ENCODE data around the gene USO1.
"Not testable (repeated sequence)": the region's sequence is repeated elsewhere in the genome, so short reads cannot be mapped to it uniquely, and the experiment has no call there.

USO1 gene

DNA sequence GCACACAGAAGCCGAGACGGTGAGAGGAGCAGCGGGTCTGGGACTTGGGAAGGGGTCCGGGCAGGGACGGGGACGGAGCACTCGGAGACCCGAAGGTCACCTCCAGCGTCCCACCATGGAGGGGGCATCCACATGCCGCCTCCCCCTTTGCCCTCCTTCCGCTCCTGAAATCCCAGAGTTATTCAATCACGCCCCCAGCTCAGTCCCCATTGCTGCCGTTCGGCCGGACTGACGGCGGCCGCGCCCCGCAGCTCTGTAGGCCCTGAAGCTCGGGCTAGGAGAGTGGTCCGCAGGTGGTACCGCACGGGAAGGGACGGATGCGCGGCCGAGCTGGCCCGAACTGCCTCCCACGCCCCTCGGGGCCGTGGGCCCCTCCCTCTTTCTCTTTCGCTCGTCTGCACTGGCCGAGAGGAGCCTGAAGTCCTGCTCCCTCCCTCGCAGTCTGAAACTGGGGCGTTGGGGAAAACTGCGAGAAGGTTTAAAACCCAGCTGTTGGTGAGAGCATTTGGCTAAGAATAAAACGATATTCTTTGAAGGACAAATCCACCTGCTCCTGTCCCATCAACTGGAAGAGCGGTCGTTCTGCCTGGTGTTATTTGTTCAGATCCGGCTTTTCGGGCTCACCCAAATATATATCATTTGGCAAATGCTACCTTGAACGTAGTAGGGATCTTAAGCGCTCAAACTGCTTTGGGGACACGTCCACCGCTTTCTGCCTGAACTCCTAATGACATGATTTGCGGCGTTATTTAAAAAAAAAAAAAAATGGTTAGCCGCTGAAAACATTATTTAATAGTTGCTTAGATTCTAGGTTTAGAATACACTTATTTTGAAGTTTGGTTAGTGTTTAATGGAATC lies 719 bp downstream of the USO1 start:
- TF ChIP-seq, protein P1, sequence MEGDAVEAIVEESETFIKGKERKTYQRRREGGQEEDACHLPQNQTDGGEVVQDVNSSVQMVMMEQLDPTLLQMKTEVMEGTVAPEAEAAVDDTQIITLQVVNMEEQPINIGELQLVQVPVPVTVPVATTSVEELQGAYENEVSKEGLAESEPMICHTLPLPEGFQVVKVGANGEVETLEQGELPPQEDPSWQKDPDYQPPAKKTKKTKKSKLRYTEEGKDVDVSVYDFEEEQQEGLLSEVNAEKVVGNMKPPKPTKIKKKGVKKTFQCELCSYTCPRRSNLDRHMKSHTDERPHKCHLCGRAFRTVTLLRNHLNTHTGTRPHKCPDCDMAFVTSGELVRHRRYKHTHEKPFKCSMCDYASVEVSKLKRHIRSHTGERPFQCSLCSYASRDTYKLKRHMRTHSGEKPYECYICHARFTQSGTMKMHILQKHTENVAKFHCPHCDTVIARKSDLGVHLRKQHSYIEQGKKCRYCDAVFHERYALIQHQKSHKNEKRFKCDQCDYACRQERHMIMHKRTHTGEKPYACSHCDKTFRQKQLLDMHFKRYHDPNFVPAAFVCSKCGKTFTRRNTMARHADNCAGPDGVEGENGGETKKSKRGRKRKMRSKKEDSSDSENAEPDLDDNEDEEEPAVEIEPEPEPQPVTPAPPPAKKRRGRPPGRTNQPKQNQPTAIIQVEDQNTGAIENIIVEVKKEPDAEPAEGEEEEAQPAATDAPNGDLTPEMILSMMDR (IDR thresholded peaks at IDR 0.05; ENCODE audit: low read length, missing control alignments) = no peak
- peak; percentile 74 for DNase-seq (ENCODE audit: low read depth)
- peak overlapping the region; percentile 97 for H3K4me3 ChIP-seq (replicated peaks; ENCODE audit: low read depth, low read length)

DNA sequence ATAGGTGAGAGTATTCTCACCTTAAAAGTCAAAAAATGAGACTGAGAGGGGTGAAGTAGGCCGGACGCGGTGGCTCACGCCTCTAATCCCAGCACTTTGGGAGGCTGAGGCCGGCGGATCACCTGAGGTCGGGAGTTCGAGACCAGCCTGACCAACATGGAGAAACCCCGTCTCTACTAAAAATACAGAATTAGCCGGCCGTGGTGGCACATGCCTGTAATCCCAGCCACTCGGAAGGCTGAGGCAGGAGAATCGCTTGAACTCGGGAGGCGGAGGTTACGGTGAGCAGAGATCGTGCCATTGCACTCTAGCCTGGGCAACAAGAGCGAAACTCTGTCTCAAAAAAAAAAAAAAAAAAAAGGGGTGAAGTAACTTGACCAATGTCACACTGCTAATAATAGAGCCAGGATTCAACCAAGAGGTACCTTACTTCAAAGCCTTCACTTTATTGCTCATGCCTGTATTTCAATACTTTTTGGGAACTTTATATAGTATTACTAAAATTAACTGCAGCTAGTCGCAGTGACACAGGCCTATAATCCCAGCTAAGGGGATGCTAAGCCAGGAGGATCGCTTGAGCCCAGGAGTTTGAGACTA lies 1.7 kb downstream of the USO1 start:
- peak overlapping the region; percentile 97 for H3K4me3 ChIP-seq (replicated peaks; ENCODE audit: low read depth, low read length)

DNA sequence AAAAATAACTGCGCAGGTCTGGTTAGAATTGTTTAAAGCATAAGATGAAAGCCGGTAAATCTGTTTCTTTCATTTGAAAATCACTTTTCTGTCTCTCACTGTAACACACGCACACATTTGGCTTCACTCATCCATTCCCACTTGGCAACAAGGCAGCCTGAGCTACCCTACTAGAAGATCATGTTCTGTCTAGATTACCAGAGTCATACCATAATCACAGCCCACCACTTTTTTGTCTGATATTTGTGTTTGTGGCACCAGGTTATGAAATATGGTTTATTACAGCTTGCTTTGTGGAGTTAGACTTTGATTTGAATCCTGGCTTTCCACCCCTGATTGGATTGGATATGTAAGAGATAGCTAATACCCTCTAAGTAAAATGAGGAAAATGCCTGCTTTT lies 2.2 kb downstream of the USO1 start:
- no peak for DNase-seq (ENCODE audit: low read depth)
- TF ChIP-seq, protein P1 (IDR thresholded peaks at IDR 0.05; ENCODE audit: low read length, missing control alignments) = no peak
- H3K4me3 ChIP-seq (replicated peaks; ENCODE audit: low read depth, low read length) = peak overlapping the region; percentile 97

More for the DNA sequence above, 1.7 kb downstream of the USO1 start:
- DNase-seq (ENCODE audit: low read depth) = not testable (repeated sequence)

DNA sequence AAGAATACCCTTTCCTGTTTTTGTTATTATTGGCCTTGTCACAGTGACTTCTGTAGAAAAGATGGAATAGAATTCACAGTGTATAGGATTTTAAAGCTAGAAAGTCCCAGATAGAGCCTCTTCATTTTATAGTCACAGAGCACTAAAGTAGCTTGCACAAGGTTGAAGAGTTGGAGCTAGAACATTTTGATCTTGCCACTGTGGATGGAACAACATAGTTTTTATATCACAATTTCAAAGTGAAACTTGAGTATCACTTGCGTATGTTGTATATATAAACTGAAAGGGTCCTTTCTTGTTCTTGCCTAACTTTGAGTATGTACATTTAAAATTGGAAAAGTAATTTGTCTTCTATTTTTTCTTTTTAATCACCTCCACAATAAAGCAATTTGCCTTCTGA lies 2.7 kb downstream of the USO1 start:
- TF ChIP-seq, protein P1 (IDR thresholded peaks at IDR 0.05; ENCODE audit: low read length, missing control alignments) = no peak
- DNase-seq (ENCODE audit: low read depth) = no peak
- peak overlapping the region; percentile 97 for H3K4me3 ChIP-seq (replicated peaks; ENCODE audit: low read depth, low read length)

DNA sequence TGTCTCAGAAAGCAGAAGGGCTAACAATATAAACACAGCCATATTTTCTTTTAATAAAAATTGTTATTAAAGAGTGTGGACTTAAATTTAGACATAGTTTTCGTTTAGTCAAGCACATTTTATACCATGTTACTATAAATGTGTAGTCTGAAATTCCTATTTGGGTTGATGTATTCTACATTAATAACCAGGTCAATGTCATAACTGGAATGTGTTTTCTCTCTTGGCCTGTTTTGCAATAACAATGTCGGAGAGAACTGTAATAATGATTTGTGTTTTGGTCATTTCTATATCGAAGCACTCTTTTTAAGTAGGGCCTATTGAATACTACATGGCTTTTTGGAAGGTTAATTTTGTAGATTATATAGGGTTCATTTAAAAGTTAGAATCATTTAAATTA lies 5.5 kb downstream of the USO1 start:
- DNase-seq (ENCODE audit: low read depth) = no peak
- TF ChIP-seq, protein P1 (IDR thresholded peaks at IDR 0.05; ENCODE audit: low read length, missing control alignments) = no peak
- H3K4me3 ChIP-seq (replicated peaks; ENCODE audit: low read depth, low read length) = peak overlapping the region; percentile 15

DNA sequence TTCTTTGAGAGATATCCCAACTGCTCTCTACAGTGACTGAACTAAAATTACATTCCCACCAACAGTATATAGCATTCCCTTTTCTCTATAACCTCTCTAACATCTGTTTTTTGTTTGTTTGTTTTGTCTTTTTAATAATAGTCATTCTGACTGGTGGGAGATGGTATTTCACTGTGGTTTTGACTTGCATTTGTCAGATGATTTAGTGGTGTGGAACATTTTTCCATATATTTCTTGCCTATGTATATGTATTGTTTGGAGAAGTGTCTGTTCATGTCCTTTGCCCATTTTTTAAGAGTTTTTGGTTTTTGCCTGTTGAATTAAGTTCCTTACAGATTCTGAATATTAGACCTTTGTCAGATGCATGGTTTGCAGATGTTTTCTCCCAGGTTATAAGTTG lies 9.0 kb downstream of the USO1 start:
- TF ChIP-seq, protein P1 (IDR thresholded peaks at IDR 0.05; ENCODE audit: low read length, missing control alignments) = no peak
- no peak for DNase-seq (ENCODE audit: low read depth)
- H3K4me3 ChIP-seq (replicated peaks; ENCODE audit: low read depth, low read length) = no peak overlapping the region

DNA sequence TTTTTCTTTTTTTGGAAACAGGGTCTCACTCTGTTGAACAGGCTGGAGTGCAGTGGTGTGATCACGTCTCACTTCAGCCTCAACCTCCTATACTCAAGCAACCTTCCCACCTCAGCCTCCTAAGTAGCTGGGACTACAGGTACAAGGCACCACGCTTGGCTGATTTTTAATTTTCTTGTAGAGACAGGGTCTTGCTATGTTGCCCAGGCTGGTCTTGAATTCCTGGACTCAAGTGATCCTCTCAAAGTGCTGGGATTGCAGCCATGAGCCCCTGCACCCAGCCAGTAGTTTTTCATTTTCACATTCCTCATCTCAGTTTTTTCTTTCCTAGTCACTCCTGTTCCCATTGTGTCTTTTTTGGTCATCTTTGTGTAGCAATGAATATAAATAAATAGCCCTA lies 11.1 kb downstream of the USO1 start:
- TF ChIP-seq, protein P1 (IDR thresholded peaks at IDR 0.05; ENCODE audit: low read length, missing control alignments) = no peak
- no peak for DNase-seq (ENCODE audit: low read depth)

More for the DNA sequence above, 11.1 kb downstream of the USO1 start:
- no peak overlapping the region for H3K4me3 ChIP-seq (replicated peaks; ENCODE audit: low read depth, low read length)
